Fibroblast of lung (primary cell): ENCODE measurements around the gene CARHSP1.

Source experiments
- EZH2 ChIP-seq: IDR thresholded peaks from 2 replicates; pipeline ENCODE4 v1.5.1; 2012; ENCODE audit warnings: low read length, control low read depth, mild to moderate bottlenecking; ENCODE audit errors: missing control alignments
- TF ChIP-seq, protein P1 (sequence below), 2 donors: IDR thresholded peaks in 1 of 2; conservative IDR thresholded peaks in 1 of 2; 1 replicate in 1 of 2; 2 replicates in 1 of 2; pipeline ENCODE4 v1.5.1; 2011 to 2012; ENCODE audit warnings: low read length in 2 of 2, control low read depth in 1 of 2, inconsistent platforms in 1 of 2, low read depth in 1 of 2, mild to moderate bottlenecking in 1 of 2

DNA sequence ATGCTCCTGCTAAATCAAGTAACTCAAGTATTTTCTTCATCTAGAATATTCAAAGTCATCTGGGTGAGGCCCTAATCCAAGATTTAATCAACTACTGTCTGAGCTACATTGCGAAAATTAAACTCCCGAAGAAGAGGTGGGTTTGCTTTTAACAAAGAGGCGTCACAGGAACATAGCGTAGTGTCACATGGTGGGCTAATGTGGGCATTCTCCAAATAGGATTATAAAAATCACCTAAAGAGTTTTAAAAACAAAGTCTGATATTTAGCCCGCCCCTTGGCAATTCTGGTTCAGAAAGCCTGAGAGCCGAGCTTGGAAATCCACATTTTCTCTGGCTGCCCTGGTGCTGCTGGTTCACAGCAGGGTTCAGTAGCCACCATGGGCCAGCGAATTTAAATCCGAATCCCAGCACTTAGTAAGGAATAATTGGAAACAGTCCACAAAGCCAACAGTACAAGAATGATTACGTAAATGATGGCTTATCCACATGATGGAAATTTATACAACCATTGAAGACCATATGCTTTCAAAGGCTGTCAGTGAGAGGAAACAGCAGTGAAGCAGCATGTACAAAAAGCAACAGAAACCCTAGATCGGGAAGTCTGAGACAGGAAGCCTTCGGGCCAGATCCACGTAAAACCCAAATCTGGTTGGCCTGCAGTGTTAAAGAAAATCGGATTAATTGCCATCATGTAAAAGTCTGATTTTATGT lies 62.4 kb downstream of the CARHSP1 start:
- TF ChIP-seq, protein P1, sequence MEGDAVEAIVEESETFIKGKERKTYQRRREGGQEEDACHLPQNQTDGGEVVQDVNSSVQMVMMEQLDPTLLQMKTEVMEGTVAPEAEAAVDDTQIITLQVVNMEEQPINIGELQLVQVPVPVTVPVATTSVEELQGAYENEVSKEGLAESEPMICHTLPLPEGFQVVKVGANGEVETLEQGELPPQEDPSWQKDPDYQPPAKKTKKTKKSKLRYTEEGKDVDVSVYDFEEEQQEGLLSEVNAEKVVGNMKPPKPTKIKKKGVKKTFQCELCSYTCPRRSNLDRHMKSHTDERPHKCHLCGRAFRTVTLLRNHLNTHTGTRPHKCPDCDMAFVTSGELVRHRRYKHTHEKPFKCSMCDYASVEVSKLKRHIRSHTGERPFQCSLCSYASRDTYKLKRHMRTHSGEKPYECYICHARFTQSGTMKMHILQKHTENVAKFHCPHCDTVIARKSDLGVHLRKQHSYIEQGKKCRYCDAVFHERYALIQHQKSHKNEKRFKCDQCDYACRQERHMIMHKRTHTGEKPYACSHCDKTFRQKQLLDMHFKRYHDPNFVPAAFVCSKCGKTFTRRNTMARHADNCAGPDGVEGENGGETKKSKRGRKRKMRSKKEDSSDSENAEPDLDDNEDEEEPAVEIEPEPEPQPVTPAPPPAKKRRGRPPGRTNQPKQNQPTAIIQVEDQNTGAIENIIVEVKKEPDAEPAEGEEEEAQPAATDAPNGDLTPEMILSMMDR (conservative IDR thresholded peaks at IDR 0.05 in 1 of 2, IDR thresholded peaks at IDR 0.05 in 1 of 2; ENCODE audit: low read depth in 1 of 2, low read length in 2 of 2), result no peak
- TF ChIP-seq EZH2, result no peak
